Fibroblast of the conjunctiva (primary cell): ENCODE measurements around the gene ANKH.

Experiments used
- DNase-seq: peaks from one replicate; pipeline ENCODE4 v3.0.0-alpha.2; 2010; ENCODE audit warnings: low read depth

The ANKH gene

GRCh38 chr5:14684757-14685156 lies 186.8 kb downstream of the ANKH start:
- DNase-seq, result no peak

DNA sequence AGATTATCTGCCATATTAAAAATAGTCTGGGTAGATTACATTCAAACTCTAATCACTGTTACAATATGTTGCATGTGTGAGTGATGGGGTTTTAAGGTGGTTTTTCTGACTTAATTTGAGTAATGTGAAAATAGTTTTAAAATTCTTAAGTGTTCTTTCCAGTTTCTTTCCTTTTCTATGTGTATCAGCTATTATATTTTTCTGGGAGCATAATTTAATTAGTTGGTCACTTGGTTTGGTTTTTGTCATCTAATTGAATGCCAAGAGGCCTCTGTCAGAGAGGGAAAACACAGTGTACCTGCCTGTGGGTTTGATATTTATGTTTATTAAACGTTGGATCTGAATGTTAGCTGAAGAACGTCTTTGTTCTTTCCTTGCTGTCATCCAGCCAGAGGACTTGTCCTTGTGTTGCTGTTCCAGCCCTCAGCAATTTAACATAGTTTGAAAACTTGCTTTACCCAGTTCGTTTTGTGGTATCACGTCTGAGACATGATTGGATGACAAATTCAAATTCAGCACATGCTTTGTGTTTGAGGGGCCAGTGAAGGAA lies 187.6 kb downstream of the ANKH start:
- no peak for DNase-seq

DNA sequence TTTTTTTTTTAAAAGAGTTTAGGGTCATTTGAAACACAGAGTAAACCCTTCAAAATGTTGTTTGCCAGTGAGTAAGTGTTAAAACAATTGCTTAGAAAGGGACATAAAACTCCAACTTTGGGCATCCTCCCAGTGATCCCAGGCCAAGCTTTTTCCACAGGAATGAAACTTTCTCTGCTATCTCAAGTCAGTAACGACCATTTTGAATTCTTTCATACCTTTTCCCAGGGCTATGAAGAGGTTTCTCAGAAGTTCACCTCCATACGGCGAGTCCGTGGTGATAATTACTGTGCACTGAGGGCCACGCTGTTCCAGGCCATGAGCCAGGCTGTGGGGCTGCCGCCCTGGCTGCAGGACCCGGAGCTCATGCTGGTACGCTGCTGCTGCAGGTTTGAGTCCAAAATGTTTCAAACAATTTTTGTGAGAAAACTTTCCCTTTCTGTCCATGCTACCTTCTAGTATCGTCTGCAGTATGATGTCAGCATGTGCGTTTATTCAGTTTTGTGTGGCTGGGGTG lies 190.3 kb downstream of the ANKH start:
- no peak for DNase-seq

DNA sequence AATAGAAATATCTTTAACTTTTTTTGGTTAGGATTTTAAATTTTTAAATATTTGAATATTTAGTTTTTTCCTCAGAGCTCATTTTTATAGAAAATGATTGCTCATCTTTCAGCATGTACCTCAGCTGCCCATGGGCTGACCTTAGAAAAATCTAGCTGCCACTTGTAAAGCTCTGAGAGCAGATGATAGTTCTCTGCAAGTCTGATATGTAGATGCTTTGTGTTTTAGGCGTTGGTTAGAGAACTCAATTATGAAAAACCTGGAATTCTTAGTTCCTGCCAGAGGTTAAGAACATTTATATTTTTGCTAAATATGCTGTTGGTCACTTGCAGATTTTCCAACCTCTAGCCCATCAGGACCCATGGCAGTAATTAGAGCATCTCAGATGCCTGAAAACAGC lies 192.0 kb downstream of the ANKH start:
- no peak for DNase-seq

DNA sequence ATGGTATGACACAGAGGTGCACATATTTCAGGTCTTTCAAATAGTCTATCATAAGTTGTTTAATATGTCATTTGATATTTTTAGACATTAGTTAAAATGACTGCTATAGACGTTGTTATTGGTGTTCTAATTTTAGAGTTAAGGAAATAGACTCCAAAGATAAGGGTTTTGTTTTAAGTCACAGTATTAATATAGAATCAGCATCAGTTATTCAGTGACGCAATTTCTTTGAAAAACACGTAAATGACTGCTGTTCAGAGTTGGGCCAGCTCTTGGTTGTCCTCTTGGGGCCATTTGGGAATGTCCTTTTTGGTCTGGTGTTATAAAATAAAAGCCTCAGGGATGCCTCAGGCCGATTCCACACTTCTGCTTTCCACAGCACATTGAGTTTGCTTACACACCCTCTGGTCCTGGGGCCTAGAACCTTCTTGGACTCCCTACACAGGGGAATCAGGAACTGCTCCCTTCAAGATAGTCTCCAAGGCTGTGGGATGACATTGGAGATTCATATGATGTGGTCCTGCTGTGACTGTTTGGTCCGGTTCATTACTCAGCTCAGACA lies 192.7 kb downstream of the ANKH start:
- no peak for DNase-seq

- DNase-seq, result no peak
Measured at GRCh38 chr5:14676320-14676719, 195.3 kb downstream of the ANKH start.

DNA sequence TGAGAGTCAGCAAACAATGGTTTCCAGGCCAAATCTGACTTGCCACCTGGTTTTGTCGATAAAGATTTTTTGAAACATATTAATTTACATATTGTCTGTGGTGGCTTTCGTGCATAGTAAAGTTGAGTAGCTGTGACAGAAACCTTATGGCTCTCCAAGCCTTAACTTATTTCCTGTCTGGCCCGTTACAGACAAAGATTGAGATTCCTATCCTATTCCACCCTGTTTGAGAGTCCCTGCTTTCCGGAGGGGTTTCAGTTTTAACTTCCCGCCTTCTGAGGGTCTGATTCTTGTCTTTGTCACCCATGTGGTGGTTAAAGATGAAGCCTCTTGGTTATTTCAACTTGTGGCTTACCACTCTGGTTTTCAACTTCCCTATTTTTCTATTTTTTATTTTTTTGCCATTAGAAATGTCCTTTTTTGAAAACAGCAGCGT lies 195.7 kb downstream of the ANKH start:
- no peak for DNase-seq

- no peak for DNase-seq
Measured at GRCh38 chr5:14674983-14675854, 196.4 kb downstream of the ANKH start.

GRCh38 chr5:14673443-14673842 lies 198.1 kb downstream of the ANKH start:
- no peak for DNase-seq

- no peak for DNase-seq
Measured at GRCh38 chr5:14672484-14673394, 198.8 kb downstream of the ANKH start.

- DNase-seq, result no peak
Measured at GRCh38 chr5:14672082-14672481, 199.5 kb downstream of the ANKH start.

GRCh38 chr5:14671414-14671813 lies 200.2 kb downstream of the ANKH start:
- no peak for DNase-seq

DNA sequence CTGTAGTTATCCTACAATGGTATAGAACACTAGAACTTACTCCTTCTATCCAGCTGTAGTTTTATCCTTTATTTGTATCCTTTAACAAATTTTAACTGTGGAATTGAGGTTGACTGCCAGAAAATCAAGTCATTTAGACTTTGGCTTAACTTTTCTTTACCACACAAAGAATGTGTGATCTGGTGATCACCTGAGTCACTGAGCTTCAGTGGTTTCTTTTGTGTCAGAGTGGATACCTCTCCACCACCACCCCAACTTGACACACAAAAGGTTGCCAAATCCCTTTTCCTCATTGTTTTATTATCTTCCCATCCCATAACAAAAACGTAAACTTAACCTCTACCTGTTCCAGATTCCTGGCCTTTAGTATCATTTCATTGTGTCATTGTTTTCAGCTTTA lies 201.6 kb downstream of the ANKH start:
- DNase-seq, result no peak

GRCh38 chr5:14669415-14669814 lies 202.2 kb downstream of the ANKH start:
- no peak for DNase-seq

- DNase-seq, result no peak
Measured at GRCh38 chr5:14668181-14668591, 203.4 kb downstream of the ANKH start.

DNA sequence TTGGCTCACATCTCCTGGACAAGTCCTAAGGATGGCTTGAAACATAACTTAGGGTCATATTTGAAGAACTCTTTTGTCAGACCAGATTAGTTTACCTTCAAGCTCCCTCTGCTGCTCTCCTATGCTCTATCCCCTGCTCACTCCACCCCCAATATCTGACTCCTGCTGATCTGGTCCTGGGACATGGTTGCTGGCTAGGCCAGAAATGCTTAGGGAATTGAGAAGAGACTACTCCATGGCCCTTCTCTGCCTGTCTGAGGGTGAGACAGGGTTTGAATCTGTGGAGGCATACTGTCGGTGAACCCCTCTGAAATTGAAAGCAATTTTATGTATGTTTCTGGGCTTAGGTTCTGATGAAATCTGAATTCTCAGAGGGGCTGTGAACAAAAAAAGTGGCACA lies 203.8 kb downstream of the ANKH start:
- no peak for DNase-seq

GRCh38 chr5:14667290-14667689 lies 204.3 kb downstream of the ANKH start:
- no peak for DNase-seq

DNA sequence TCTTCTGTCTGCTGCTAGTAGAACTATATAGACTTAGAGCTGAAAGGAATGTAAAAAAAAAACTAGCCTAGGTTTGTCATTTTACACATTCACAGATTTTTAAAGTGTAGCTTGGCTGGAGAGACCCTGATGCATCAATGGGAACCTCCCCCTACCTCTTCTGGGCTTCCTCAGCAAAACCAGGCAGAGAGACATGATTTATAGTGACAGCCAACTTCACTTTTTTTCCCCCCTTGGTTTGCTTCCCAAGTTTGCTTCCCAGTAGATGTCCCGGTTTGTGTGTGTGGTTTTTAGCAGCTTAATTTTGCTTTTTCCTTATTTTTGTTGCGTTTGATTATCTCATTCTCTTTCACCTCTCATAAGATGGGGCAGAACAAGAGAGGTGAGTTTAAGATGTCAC lies 205.2 kb downstream of the ANKH start:
- DNase-seq, result no peak

DNA sequence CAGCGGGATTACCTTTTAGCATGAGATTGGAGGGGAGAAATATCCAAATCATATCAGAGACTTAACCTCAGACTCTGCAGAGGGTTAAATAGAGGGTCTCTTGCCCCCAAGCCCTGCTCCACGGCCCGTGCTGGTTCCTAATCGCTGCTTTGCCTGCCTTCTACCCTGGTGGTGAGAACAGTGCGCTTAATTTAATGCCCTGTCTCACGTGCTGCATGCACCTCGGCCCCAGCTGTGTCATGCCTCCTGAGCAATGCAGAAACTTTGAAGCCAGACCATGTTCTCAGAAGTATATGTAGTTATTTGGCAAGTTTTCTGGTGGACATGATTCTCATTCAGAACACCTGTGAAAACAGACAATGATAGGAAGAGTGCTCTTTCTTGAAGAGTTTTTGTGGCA lies 205.6 kb downstream of the ANKH start:
- no peak for DNase-seq

GRCh38 chr5:14665101-14665822 lies 206.3 kb downstream of the ANKH start:
- DNase-seq, result no peak
